ENCODE results near the gene NQO2.
"Not testable (repeated sequence)": the region's sequence is repeated elsewhere in the genome, so short reads cannot be mapped to it uniquely, and the experiment has no call there.

NQO2 gene

DNA sequence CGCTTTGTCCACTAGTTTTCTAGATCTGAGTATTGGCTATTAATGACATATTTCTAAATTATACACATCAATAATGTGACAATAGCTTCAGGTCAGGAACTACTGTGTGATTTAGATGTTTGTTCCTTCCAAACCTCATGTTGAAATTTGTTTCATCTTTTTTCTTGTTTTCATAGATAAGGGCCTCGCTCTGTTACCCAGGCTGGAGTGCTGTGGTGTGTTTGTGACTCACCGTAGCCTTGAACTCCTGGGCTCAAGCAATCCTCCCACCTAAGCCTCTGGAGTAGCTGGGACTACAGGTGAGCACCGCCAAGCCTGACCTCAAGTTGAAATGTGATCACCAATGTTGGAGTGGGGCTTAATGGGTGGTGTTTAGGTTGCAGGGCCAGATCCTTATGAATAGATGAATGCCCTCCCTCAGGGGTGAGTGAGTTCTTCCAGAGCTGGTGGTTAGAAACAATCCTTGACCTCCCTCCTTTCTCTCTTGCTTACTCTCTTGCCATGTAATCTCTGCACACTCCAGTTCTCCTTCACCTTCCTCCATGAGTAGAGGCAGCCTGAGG lies 5.9 kb upstream of the NQO2 start:
- DNase-seq, result no peak
- in situ Hi-C loops (cut with HindIII; ENCODE audit: low pct_ligation_motif_present, low sequenced_read_pairs), result no loop called here
- H3K27ac ChIP-seq, result no peak overlapping the region

DNA sequence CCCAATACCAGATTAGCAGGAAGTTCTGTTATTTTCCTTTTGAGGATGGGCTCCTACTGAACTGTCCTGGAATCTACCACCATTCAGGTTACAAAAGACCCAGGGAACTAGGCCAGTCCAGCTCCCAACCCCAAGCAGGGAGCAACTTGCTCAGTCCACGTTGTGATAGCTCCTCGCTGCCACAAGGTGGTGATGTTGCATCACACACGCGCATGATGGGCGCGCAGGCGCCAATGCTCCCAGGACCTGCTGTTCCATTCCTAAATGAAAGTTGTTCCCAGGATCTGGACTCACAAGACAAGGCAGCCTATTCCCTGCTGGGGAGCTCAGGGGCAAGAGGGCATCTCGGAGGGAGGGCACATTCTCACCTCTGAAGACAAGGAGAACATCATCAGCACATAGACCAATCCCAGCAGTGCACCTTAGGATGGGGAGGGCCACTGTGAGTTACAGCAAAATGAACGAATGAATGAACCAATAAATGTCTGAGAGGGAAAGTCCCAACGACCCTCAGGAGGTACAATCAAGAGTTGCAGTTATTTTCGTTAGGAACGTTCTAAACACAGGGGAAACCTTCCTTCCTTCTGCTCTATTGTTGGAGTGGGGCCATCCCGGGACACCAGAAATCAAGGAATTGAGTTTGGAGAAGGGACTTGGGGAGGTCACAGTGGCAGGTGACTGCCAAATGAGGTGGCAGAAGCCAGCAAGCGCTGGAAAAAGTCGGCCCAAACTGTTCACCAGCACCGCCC lies 1.3 kb upstream of the NQO2 start:
- H3K36me3 ChIP-seq (replicated peaks); in situ Hi-C loops (cut with HindIII; ENCODE audit: low pct_ligation_motif_present, low sequenced_read_pairs); H3K27me3 ChIP-seq (replicated peaks); DNase-seq: not testable (repeated sequence)
- Histone ChIP-seq H3K27ac (peak overlapping the region; percentile 79), H3K4me3 (ENCODE audit: low read depth, low read length) (peak overlapping the region; percentile 63)
- TF ChIP-seq CTCF (IDR thresholded peaks at IDR 0.05; ENCODE audit: low read depth, low read length, missing control alignments), result peak; percentile 56

More for the DNA sequence above, 5.9 kb upstream of the NQO2 start:
- Histone ChIP-seq H3K36me3 (replicated peaks) (no peaks in the 10 kb centered on the region), H3K27me3 (replicated peaks) (no peaks in the 10 kb centered on the region), H3K4me3 (ENCODE audit: low read depth, low read length) (no peak overlapping the region)
- TF ChIP-seq CTCF (IDR thresholded peaks at IDR 0.05; ENCODE audit: low read depth, low read length, missing control alignments), result no peak

GRCh38 chr6:2998998-2999617 lies 586 bp upstream of the NQO2 start:
- H3K36me3 ChIP-seq (replicated peaks), result no peaks in the 10 kb centered on the region
- peak; percentile 79 for DNase-seq
- H3K27ac ChIP-seq, result peak overlapping the region; percentile 79
- H3K27me3 ChIP-seq (replicated peaks), result no peaks in the 10 kb centered on the region
- peak overlapping the region; percentile 63 for H3K4me3 ChIP-seq (ENCODE audit: low read depth, low read length)
- in situ Hi-C loops (cut with HindIII; ENCODE audit: low pct_ligation_motif_present, low sequenced_read_pairs), result no loop called here
- TF ChIP-seq CTCF (IDR thresholded peaks at IDR 0.05; ENCODE audit: low read depth, low read length, missing control alignments), result no peak

DNA sequence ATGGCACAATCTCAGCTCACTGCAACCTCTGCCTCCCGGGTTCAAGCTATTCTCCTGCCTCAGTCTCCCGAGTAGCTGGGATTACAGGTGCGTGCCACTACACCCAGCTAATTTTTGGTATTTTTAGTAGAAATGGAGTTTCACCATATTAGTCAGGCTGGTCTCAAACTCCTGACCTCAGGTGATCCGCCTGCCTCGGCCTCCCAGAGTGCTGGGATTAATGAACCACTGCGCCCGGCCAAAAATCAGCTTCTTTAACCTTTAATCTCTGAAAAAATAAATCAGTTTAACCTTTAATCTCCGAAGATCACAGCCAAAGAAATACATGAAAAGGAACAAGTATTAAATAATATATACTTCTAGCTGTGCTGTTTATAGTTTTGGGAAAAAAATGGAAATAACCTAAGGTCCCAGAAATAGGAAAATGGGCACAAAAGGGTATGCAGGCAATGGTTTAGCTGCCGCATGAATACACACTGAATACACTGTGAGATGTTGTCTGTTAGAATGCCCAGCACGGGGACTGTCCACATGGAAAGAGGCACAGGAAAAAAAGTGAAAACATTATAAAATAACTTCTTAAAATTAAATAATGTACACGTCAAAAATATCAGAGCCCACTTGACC lies 1.6 kb downstream of the NQO2 start:
- no peak for TF ChIP-seq CTCF (IDR thresholded peaks at IDR 0.05; ENCODE audit: low read depth, low read length, missing control alignments)
- Histone ChIP-seq H3K27ac (no peak overlapping the region), H3K36me3 (replicated peaks) (peaks cover 3% of the 10 kb centered on the region), H3K4me3 (ENCODE audit: low read depth, low read length) (no peak overlapping the region), H3K27me3 (replicated peaks) (no peaks in the 10 kb centered on the region)
- DNase-seq, result no peak
- in situ Hi-C loops (cut with HindIII; ENCODE audit: low pct_ligation_motif_present, low sequenced_read_pairs), result no loop called here

GRCh38 chr6:3001773-3002293 lies 2.1 kb downstream of the NQO2 start:
- in situ Hi-C loops (cut with HindIII; ENCODE audit: low pct_ligation_motif_present, low sequenced_read_pairs), result no loop called here
- Histone ChIP-seq H3K36me3 (replicated peaks) (peaks cover 3% of the 10 kb centered on the region), H3K27ac (no peak overlapping the region), H3K27me3 (replicated peaks) (no peaks in the 10 kb centered on the region), H3K4me3 (ENCODE audit: low read depth, low read length) (no peak overlapping the region)
- TF ChIP-seq CTCF (IDR thresholded peaks at IDR 0.05; ENCODE audit: low read depth, low read length, missing control alignments), result peak; percentile 71
- peak; percentile 51 for DNase-seq

DNA sequence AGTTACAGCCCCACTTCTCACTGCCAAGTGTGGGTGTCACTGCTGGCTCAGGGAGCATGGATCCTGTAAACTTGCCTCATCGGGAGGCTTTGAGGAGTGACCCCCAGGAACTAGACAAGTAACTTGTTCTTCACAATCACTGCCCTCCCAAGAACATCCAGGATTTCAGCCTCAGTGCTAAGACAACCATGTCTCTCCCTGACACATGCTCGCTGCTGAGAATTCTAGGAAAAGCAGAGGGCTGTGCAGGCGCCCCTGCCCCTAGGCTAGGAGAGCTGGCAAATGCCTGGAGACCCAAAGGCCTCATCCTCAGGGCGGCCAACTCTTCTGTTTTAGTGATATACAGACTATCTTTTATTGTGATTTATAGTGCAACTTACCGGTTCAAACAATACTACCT lies 3.5 kb downstream of the NQO2 start:
- in situ Hi-C loops (cut with HindIII; ENCODE audit: low pct_ligation_motif_present, low sequenced_read_pairs), result not testable (repeated sequence)

More for the DNA sequence above, 3.5 kb downstream of the NQO2 start:
- not testable (repeated sequence) for H3K4me3 ChIP-seq (ENCODE audit: low read depth, low read length); H3K27me3 ChIP-seq (replicated peaks); H3K36me3 ChIP-seq (replicated peaks); DNase-seq; H3K27ac ChIP-seq
